Frontal cortex (tissue), 4 donors: ENCODE measurements around the gene CENPO. TPM values are rescaled to one million over a fixed set of nuclear protein-coding genes. Genes with fewer than 3 reads are reported as not detected.

Source experiments
- DNase-seq, 2 donors: peaks; one replicate each; pipeline ENCODE4 v3.0.0; 2012; ENCODE audit warnings: low spot score in 2 of 2
- FAIRE-seq: peaks from 2 replicates; lab custom pipeline; 2012; peaks lifted over from hg19 to GRCh38; lab: Jason Lieb, UNC
- total RNA-seq: library from RNA; depleted of rRNA; stranded (reverse); fragments of >200 nt; gene quantifications from one replicate; pipeline ENCODE4 v1.2.3, GENCODE V29; 2014
- donor health status: control.
- donor health status: control.
- donor health status: control.

Gene CENPO
- total RNA-seq, 1 donor from 2014 or later: 10.6 TPM

DNA sequence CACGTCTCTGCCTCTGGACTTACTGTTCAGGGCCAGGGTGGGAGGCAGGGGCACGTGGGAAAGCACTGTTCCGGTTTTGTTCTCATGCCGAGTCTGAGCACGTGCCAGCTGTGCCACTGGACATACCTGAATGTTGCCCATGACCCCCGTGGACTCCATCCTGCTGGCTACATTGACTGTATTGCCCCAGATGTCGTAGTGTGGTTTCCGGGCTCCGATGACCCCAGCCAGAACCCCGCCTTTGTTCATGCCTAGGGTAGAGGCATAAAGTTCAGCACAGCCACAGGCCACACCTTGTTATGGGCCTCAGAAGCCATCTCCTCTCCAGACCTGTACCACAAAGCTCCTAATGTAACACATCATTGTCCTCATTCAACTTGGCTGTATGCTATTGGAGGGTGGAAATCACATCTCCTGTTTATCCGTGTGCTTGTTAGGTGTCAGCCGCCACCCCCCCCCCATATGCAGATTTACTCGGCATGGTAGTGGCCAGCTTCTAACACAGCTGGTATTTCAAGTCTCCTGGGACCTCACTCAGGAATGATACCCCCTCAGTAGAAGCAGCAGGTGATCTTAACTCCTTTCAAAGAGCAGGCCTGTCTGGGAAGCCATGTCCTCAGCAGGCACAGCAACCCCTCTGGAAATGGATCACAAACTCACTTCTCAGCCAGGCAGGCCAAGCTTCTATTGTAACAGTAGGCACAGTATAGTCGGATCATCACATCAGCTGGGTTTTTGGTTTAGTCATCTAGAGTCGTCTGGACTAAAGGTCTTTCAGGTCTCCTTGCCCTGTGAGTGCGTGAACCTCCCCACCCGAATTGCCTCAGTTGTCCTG, 27.6 kb downstream of the CENPO start:
- no peak for FAIRE-seq
- no peak for DNase-seq

DNA sequence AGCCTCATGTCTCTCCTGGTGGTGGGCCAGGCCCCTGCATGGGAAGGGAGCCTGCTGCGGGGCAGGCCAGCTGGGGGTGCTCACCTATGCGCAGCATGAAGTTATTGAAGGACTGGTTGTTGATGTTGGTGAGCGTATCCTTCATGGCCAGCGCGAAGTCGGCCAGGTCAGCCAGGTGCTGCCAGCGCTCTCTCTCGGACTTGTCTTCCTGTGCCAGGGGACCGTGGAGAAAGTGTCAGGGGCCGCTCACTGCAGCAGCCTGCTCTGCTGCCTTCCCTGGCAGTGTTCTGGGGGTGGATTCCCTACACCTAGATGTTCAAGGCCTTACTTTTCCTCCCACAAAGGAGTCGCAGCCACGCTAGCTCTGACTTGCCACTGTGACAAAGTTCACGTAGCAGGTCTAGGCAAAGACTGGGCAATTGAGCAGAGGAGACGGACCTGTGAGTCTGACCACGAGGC, 28.2 kb downstream of the CENPO start:
- DNase-seq: no peak
- no peak for FAIRE-seq

DNA sequence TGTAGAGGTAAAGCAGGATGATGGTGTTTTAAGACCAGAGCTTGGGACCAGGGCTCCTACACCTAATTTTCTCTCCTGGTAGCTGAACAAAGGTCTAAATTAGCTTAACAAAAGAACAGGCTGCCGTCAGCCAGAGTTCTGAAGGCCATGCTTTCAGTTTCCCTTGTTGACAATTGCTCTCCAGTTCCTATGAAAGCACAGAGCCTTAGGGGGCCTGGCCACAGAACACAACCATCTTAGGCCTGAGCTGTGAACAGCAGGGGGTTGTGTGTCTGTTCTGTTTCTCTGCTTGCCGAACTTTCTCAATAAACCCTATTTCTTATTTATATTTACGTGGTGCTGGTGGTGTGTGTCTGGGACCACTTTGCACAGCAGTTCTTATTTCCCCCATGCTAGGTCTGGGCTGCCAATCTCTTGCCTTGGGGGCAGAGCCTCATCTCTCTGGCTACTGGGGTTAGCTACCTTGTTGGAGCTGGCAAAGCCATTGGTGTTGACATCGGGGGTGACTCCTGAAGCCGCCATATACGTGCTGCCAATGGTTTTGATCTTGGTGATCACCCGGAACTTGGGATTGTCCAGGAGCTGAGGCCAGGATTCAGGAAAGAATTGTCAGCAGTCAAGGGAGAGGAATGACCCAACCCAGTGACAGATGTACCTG, 29.0 kb downstream of the CENPO start:
- DNase-seq (peak in 1 of 2 donors; percentile 21), FAIRE-seq (no peak)

DNA sequence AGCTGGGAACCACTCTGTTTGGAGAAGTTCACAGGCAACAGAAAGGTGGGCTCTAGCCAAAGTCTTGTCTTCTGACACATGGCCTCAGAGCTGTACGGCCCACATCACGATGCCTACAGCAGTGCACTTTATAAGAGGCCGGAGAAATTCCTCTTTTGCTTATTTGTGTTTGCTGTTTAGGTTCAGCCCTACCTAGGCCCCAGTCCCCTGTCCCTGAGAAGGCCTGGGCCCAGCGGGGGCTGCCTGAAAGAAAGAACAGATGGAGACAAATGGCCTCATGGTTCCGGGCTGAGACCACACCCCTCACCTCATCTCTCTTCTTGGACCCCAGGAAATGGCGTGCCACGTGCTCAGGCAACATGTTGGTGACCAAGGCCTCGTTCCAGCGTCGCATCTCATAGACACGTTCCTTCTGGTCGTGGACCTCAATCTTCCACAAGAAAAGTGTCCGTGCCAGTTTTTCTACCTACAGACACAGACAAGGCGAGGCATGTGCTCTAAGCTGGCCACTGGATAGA, 30.9 kb downstream of the CENPO start:
- DNase-seq: no peak

DNA sequence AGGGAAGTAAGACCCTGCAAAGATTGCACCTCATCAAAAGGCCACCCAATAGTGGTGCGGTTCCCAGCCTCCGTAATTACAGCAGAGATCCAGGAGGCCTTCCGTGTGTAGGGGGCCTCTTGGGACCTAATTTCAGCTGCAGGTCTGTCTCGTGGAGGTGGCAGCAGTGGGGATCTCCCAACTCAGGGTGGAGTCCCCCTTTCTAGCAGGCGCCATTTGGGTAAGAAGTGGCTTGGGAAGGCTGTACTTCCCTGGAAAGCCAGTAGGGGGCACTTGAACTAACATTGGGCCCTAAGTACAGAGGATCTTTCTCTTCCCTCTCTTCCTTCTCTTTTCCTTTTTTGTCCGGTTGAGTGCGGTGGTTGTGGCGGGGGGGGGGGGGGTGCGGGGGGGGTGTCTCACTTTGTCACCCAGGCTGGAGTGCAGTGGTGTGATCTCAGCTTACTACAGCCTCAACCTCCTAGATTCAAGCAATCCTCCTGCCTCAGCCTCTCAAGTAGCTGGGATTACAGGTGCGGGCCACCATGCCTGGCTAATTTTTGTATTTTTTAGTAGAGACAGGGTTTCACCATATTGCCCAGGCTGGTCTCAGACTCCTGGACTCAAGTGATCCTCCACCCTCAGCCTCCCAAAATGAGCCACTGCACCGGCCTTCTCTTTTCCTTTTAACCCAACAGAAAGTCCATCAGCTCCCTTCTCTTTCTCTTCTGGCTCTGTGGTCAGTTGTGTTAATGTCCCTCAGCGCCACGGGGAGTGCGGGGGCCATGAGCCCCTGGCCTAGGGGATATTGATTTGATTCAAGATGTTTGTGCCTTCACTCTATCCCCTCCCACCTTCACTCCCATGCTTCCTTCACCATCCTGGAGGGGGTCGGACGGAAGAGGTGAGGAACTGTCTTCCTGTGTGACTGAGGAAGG, 32.0 kb downstream of the CENPO start:
- no peak for DNase-seq
- FAIRE-seq: no peak

More for the DNA sequence above, 30.9 kb downstream of the CENPO start:
- FAIRE-seq: no peak

DNA sequence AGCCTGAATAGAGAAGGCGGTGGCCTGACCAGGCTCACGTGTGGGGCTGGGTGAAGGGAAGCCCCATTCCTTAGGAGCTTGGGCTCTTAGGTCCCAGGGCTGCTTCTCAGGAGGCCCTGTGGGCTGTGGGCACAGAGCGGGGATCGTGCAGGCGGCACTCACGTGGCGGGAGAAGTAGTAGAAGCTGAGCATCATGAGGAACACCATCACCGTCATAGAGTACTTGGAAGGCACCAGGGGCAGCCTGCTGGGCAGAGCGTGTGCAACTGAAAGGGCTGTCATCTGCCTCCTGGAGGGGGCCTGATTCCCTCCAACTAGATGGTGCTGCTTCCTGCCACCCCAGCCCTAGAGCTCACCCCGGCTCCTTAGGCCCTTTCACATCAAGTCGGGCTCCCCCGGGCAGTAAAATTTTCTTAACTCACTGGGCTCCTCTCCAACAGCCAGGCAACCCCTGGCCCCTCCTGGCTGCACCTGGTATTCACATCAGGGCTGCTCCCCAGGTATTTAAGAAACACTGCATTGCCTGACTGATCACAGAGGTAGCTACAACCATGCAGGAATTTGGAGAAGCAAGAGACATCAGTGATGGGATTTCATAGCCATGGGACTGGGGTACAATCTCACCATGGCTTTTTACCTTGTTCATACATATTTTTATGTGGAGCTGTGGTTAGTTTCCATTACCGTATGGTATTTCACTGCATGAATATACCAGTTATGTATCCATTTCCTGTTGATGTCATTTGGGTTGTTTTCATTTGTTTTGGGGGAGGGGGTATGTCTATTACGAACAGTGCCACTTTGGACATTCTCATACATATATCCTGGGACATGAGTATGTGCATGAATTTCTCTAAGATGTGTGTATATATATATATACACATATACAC, 32.9 kb downstream of the CENPO start:
- no peak for DNase-seq
- no peak for FAIRE-seq

DNA sequence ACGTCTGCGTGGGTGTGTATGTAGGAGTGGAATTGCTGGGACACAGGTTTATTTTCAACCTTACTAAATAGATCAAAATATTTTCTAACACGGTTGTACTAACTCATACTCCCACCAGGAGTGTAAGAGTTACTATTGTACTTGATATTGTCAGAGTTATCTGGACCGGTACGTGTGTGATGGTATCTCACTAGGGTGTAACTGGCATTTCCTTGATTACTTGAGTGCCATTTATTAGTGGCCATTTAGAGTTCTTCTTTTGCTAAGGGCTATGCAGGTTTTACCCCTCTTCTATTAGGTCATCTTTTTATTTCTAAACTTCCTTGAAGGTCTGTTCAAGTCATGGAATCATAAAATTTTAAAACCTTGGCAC, 33.5 kb downstream of the CENPO start:
- no peak for DNase-seq
- no peak for FAIRE-seq

DNA sequence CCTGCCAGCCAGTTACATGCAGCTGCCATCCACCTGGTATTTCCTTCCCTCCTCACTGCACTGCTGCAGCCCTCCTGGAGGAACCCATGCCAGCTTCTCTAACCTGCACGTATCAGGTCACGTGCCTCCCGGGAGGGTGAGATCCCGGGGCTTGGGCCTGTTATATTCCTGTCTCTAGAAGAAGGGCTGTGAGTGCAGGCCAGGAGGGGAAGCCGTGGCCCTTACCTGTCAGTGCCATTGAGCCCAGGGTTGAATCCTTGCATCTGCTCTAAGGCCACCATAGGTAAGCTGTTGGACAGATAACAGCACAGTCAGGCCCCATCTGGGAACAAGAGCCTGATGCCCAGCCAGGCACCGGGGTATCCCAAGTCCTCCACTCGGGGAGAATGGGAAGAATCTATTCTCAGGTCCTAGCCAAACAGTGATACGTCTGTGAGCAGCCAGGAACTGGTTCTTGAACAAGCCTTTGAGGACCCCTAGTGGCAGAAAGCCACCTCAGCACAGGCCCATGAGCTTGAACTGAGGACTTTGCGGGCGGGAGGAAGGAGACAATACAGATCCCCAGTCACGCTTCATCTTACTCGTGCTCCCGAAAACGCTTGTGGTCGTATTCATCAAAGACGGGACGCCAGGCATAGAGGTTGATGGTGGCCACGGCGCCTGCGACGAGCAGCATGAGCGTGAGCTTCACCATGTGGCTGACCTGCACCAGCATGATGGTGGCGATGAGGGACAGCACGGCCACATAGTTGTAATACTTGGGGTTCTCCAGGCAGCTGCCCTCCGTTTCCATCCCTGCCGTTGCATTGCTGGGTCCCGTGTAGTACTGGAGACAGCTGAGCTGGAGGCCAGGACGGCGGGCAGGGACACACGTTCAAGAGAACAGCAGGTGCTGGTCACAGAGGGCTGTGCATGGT, 34.4 kb downstream of the CENPO start:
- DNase-seq (peak; percentile 80 to 92), FAIRE-seq (no peak)

DNA sequence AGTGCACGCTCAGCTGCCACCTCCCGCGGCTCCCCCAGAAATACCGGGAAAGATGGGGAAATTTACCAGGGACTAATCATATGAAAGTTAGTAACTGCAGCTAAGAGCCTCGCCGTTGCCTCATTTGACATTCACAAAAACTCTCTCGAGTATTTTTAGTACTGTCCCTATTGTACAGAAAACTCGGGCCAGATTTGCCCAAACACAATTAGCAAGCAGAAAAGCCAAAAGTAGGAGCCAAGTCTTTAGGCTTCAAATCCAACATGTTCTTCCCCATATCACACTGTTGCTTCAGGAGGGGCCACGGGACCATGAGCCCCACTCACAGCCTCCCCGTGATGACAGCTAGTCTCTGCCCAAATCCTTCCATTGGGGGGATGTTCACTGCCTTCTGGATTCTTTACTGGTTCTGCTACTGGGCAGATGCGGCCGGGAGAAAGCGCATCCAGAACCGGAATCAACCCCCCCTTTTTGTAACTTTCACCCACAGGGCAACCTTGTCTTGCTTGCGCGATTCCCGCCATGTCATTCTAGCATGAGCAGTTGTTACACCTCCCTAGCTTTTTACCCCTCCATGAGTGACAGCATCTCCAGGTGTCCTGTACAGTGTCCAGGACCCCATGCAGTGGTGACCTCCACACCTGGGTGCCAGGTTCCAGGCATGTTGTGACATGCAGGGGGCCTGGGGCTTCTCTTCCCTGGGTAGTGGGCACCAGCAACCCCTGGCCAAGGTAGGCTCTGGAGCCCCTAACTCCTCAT, 35.2 kb downstream of the CENPO start:
- FAIRE-seq (no peak), DNase-seq (no peak)

DNA sequence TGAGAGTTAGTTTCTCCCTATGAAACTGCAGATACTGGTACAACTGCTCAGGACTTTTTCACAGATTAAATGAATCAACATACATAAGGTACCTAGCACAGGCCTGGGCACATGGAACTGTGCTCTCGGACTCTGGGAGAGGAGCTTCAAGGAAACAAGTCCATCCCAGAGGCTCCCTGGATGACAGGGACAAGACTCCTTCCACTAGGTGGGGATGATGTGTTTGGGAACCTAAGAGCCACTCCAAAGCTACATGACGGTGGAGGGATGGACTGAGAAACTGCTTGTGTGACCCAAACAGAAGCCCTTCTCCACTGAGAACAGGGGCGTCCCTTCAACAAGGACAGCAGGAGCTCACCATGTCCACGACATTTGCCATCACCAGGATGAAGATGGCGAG, 37.1 kb downstream of the CENPO start:
- FAIRE-seq (no peak), DNase-seq (no peak)

DNA sequence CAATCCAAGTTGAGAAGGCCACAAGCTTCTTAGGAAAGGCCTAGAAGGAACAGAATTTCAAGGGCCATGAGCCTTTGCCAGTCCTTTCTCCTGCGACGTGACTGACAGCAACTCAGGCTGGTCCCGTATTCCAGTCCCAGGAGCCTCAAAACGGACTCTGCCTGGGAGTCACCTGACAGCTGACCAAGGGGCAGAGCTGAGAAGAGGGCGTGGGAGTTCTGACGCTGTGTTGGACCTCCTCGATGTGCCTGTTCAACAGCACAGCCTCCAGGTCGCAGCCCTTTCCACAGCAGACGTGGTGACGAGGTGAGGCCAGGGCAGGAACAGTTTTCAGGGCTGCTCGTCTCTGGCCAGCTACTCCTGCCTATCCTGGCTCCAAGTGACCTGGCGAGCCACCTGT, 37.6 kb downstream of the CENPO start:
- no peak for FAIRE-seq
- DNase-seq: no peak

DNA sequence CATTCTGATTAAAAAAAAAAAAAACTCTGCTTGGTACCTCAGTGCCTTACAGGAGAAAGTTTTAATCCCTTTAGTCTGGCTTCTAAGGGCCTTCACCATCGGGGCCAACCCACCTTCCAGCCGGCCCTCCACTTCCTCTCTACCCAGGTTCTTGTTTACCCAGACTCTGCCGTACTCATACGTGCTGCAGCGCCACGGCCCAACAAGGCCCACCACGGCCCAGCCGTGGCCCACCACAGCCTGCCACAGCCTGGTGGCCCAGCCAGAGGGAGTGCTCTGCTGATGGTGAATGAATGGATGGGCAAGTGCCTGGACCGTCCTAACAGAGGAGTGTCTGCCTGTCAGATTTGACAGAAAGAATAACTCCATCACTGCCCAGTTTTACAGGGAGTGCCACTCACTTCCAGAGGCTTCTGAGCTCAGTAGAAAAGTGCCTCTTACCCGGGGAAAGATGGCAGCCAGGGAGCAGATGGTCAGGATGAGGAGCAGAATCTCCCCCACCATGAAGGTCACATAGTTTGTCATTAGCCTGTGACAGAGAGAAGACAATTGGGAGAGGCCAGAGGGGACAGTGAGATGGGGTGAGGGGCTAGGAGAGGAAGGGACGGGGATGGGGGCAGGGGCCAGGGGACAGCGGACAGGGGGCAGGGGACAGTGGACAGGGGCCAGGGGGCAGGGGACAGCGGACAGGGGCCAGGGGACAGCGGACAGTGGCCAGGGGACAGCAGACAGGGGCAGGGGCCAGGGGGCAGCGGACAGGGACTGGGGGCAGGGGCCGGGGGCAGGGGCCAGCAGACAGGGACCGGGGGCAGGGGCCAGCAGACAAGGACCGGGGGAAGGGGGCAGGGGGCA, 38.2 kb downstream of the CENPO start:
- DNase-seq: no peak
- no peak for FAIRE-seq

DNA sequence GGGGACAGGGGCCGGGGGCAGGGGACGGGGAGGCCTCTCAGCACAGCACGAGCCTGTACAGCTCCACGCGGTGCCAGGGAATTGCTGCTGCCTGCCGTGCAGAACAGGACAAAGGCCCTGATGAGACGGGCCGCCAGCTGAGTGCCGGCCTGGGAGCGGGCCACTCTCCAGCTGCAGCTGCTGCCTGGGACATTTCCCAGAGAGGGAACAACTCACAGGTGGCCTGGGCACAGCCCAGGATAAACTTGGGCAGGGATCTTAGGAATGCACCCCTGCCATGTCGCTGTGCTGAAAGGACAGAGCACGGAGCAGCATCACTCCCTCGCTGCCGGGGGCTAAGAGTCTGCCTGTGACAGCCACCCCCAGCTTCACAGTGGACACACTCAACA, 38.8 kb downstream of the CENPO start:
- DNase-seq: peak; percentile 81 to 86
- FAIRE-seq: no peak

DNA sequence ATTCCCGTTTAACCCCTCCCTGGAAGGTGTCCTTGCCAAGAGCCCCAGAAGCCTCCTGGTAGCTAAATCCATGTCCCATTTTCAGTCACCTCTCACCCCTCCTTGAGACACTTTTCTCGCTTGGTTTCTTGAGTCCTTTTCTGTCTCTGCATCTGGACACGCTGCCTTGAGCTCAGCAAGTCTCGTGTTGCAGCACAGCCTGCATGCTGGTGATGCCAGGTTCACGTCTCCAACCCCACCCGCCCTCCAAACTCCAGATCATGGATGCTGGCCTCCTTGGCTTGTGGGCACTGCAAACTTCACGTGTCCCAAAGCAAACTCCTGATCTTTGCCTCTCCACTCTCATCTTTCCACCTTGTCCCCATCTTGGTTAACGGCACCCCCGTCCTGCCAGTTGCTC, 39.3 kb downstream of the CENPO start:
- DNase-seq (no peak), FAIRE-seq (no peak)

DNA sequence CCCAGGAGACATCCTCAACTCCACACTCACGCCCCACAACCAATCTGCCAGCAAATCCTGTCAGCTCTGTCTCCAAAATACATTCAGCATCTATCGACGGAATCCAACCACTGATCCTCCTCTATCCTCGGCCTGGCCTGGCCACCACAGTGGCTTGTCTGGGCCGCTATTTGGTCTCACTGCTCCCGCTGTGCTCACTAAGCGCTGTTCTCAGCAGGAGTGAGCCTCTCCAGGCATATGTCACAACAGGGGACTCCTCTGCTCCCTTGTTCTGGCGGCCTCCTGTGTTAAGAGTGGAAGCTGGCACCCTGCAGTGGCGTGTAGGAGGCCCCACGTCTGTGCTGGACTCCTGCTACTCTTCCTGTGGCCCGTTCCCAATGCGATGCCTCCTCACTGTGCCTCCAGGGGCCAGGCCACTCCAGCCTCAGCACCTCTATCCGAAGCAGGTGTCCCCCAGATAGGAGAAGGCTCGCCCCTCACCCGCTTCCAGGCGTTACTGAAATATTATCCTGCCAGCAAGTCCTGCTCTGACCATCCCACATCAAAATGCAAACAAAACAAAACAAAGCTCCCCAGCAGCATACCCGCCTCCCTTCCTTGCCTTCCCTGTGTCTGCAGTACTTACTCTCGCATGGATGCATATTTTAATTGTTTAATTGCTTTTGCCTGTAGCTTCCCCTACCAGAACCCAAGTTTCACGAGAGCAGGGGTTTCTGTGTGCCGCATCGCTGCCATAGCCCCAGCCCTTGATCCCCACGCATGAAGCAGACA, 39.9 kb downstream of the CENPO start:
- no peak for DNase-seq
- FAIRE-seq: no peak
